Naive thymus-derived CD8-positive, alpha-beta T cell (primary cell): Measurements from ENCODE around the gene ASCL1. TPM values are rescaled to one million over a fixed set of nuclear protein-coding genes. Genes with fewer than 3 reads are reported as not detected.

ENCODE experiments used
- ATAC-seq, 2 donors: fragments of 150-1000 bp; cut with Tn5 transposase in 1 of 2; sonication (Bioruptor Pico), chemical (Tn5 transposase) in 1 of 2; 1 replicate in 1 of 2; 2 replicates in 1 of 2; pipeline ENCODE4 v1.10.0; 2021; ENCODE audit warnings: mild to moderate bottlenecking in 2 of 2, moderate library complexity in 2 of 2
- POLR2A ChIA-PET: fragments of 350-600 bp; sonication (Branson Sonifier 250); formaldehyde crosslinking; loops from one replicate; lab custom pipeline; 2021; ENCODE audit warnings: antibody characterized with exemption; lab: Charles Lee
- DNase-seq, 10 donors: peaks; one replicate each; pipeline versions ENCODE4 v3.0.0 to v3.0.0-alpha.2; 2020 to 2022
- H3K27ac Mint-ChIP-seq, 10 donors: one replicate each; pipeline ENCODE4 v1.8.0; 2020 to 2022; ENCODE audit warnings: mild to moderate bottlenecking in 10 of 10, mixed read lengths in 10 of 10, moderate library complexity in 4 of 10, inconsistent platforms in 1 of 10
- H3K27me3 Mint-ChIP-seq, 5 donors: one replicate each; pipeline ENCODE4 v1.8.0; 2021 to 2022; ENCODE audit warnings: mixed read lengths in 5 of 5
- H3K36me3 Mint-ChIP-seq, 3 donors: one replicate each; pipeline ENCODE4 v1.8.0; 2020 to 2022; ENCODE audit warnings: mixed read lengths in 3 of 3, mild to moderate bottlenecking in 2 of 3, inconsistent platforms in 1 of 3
- H3K4me1 Mint-ChIP-seq, 4 donors: one replicate each; pipeline ENCODE4 v1.8.0; 2021 to 2022; ENCODE audit warnings: mixed read lengths in 4 of 4
- H3K4me3 Mint-ChIP-seq, 10 donors: one replicate each; pipeline ENCODE4 v1.8.0; 2020 to 2022; ENCODE audit warnings: mild to moderate bottlenecking in 10 of 10, mixed read lengths in 10 of 10, moderate library complexity in 6 of 10, inconsistent platforms in 1 of 10
- H3K9me3 Mint-ChIP-seq, 9 donors: one replicate each; pipeline ENCODE4 v1.8.0; 2020 to 2022; ENCODE audit warnings: mixed read lengths in 9 of 9, mild to moderate bottlenecking in 3 of 9, inconsistent platforms in 1 of 9, moderate library complexity in 1 of 9
- polyA plus RNA-seq, 3 donors: library from polyadenylated mRNA; unstranded; fragments of 300-500 nt; fragmentation: Illumina TruSeq; gene quantifications; one replicate each; pipeline ENCODE4 v1.2.3, GENCODE V29; 2021
- total RNA-seq, 8 experiments: library from RNA in 2 of 8; stranded (reverse) in 2 of 8; gene quantifications; one replicate each; pipeline ENCODE4 v1.2.3 and lab custom pipeline; 2021 to 2026

ASCL1 gene
- total RNA-seq (not detected), polyA plus RNA-seq (not detected), total RNA-seq (lab: John Stamatoyannopoulos, UW) (0 to 0.17 (median 0) reads per million in 6 experiments)

DNA sequence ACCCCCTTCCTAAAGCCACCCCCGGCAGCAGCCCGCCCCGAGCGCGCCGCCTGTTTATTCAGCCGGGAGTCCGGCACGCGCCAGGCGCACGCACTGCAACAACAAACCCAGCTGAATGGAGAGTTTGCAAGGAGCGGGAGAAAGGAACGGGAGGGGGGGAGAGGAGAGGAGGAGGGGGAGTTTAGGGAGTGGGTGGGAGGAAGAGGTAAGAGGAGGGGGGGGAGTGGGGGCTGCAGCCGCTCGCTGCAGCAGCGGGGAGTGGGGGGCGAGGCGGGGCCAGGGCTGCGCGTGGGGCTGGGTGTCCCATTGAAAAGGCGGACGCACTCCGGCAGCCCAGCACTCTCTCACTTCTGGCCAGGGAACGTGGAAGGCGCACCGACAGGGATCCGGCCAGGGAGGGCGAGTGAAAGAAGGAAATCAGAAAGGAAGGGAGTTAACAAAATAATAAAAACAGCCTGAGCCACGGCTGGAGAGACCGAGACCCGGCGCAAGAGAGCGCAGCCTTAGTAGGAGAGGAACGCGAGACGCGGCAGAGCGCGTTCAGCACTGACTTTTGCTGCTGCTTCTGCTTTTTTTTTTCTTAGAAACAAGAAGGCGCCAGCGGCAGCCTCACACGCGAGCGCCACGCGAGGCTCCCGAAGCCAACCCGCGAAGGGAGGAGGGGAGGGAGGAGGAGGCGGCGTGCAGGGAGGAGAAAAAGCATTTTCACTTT lies at the start of gene ASCL1:
Gene ASCL1 (plus strand): TSS at position 336 of the 712 bp plus-strand sequence. CDS start 571 bp downstream, outside the sequence.
- POLR2A ChIA-PET = no interaction called here
- DNase-seq = no peak
- peaks cover 13 to 37% (median 27%) of the 10 kb centered on the region in 4 donors for H3K4me1 Mint-ChIP-seq
- H3K27me3 Mint-ChIP-seq = peaks cover 50 to 93% (median 77%) of the 10 kb centered on the region in 5 donors
- H3K4me3 Mint-ChIP-seq = peak within 1 kb of the TSS; percentile 44 to 86 (median 70)
- peaks cover 0 to 4% (median 0%) of the 10 kb centered on the region in 9 donors for H3K9me3 Mint-ChIP-seq
- H3K36me3 Mint-ChIP-seq = peaks cover 0 to 3% (median 2%) of the 10 kb centered on the region in 3 donors
- ATAC-seq = peak; percentile 20 to 33
- H3K27ac Mint-ChIP-seq = no peak within 1 kb of the TSS

DNA sequence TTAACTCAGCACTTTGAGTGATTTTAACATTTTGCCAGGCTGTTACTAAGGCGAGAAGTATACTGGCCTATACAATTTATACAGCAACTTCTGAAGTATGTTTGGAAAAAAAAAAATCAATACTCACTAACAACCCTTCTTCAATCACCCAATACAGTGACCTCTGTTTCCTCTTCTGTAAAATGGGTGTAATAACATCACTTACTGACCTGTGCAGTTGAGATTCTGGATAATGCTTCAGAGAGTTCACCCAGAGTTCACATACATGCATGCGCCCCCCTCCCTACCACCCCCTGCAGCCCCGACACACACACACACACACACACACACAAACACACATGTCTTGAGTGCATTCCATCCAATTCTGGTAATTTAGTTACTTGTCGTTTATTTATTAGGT lies 49.6 kb upstream of the ASCL1 start:
- peaks cover 0 to 13% (median 8%) of the 10 kb centered on the region in 5 donors for H3K27me3 Mint-ChIP-seq
- DNase-seq = no peak
- no peak overlapping the region for H3K4me3 Mint-ChIP-seq
- no peaks in the 10 kb centered on the region for H3K9me3 Mint-ChIP-seq
- no peaks in the 10 kb centered on the region for H3K36me3 Mint-ChIP-seq
- no peak for ATAC-seq
- H3K4me1 Mint-ChIP-seq = no peaks in the 10 kb centered on the region
- no peak overlapping the region for H3K27ac Mint-ChIP-seq
- POLR2A ChIA-PET = no interaction called here

DNA sequence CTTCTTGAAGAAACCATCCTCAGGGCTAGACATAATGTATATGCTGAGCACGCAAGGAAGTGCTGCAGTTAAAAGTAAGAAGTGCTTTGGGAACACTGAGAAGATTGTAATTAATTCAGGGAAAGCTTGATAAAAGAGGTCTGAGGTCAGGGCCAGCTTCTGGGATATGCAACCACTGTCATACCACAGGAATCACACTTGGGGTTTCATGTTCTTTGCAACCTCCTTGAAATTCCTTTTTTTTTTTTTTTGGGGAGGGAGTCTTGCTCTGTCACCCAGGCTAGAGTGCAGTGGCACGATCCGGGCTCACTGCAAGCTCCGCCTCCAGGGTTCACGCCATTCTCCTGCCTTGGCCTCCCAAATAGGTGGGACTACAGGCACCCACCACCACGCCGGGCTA lies 47.3 kb upstream of the ASCL1 start:
- ATAC-seq (no peak), DNase-seq (no peak)
- no peaks in the 10 kb centered on the region for H3K9me3 Mint-ChIP-seq
- no peaks in the 10 kb centered on the region for H3K4me1 Mint-ChIP-seq
- H3K4me3 Mint-ChIP-seq = no peak overlapping the region
- H3K27me3 Mint-ChIP-seq = peaks cover 0 to 17% (median 6%) of the 10 kb centered on the region in 5 donors
- no peaks in the 10 kb centered on the region for H3K36me3 Mint-ChIP-seq
- H3K27ac Mint-ChIP-seq = no peak overlapping the region
- POLR2A ChIA-PET = no interaction called here

DNA sequence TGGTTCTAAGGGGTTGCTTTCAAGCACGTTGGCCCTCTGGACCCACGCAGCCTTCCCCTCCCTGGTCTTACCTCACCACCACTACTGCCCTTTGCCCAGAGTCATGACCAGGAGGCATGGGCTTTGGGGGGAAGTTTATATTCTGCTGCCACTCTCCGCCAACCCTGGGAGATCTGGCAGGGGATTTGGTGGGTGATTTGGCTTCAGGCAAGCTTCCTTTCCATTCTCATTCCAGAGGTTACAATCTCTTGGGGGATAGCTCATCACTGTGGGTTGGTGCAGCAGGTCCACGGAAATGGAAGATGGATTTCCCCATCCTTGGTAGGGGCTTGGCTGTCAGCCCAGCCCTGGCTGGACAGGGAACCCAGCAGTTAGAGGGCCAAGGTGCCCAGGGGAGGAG lies 46.7 kb upstream of the ASCL1 start:
- POLR2A ChIA-PET = interaction anchor here (0.6 kb wide), 1 partner anchor 13 kb away, joined by 3 read pairs; no protein-coding TSS in a partner anchor
- Mint-ChIP-seq H3K9me3 (no peaks in the 10 kb centered on the region), H3K27me3 (peaks cover 0 to 18% (median 6%) of the 10 kb centered on the region in 5 donors), H3K27ac (no peak overlapping the region), H3K36me3 (no peaks in the 10 kb centered on the region), H3K4me3 (no peak overlapping the region), H3K4me1 (no peaks in the 10 kb centered on the region)
- ATAC-seq (no peak), DNase-seq (no peak)

DNA sequence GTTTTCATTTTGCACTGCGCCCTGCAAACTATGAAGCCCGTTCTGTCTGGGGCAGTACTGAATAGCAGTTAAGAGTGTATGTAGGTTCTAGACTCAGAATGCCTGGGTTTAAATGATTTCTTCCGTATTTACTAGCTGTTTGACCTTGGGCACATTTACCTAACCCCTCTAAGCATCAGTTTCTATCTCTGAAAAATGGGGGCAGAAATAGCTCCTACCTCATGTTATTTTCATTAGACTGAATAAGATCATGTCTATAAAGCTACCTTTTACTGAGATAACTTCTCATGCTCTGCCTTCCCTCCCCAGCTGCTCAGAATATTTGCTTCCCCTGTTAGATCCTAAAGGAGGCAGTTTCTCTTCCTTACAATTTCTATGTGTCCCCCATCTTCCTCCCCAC lies 46.2 kb upstream of the ASCL1 start:
- no peaks in the 10 kb centered on the region for H3K9me3 Mint-ChIP-seq
- H3K27ac Mint-ChIP-seq = peak overlapping the region in 1 of 10 donors; percentile 10
- no peak overlapping the region for H3K4me3 Mint-ChIP-seq
- POLR2A ChIA-PET = interaction anchor here (0.6 kb wide), 1 partner anchor 13 kb away, joined by 3 read pairs; no protein-coding TSS in a partner anchor
- no peaks in the 10 kb centered on the region for H3K36me3 Mint-ChIP-seq
- DNase-seq (no peak), ATAC-seq (no peak)
- H3K27me3 Mint-ChIP-seq = peaks cover 0 to 23% (median 6%) of the 10 kb centered on the region in 5 donors
- no peaks in the 10 kb centered on the region for H3K4me1 Mint-ChIP-seq

DNA sequence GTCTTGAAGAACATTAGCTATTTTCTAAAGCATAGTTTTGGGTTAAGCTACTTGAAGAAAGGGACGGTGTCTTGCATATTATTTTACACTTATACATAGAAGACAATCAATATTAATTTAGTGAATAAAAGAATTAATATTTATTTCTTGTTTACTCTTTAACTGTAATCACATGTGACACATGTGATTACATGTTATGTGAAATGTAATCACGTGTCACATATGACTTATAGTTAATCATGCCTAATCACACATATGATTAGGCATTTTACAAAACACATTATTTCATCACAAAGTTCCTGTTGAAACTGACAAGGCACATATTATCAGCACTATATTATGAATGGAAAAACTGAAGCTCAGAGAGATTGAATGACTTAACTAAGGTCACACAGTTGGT lies 45.2 kb upstream of the ASCL1 start:
- H3K27me3 Mint-ChIP-seq = peaks cover 0 to 27% (median 7%) of the 10 kb centered on the region in 5 donors
- ATAC-seq (no peak), DNase-seq (no peak)
- H3K4me3 Mint-ChIP-seq = no peak overlapping the region
- POLR2A ChIA-PET = no interaction called here
- H3K36me3 Mint-ChIP-seq = no peaks in the 10 kb centered on the region
- H3K27ac Mint-ChIP-seq = no peak overlapping the region
- H3K9me3 Mint-ChIP-seq = no peaks in the 10 kb centered on the region
- H3K4me1 Mint-ChIP-seq = peaks cover 0 to 3% (median under 1%) of the 10 kb centered on the region in 4 donors

DNA sequence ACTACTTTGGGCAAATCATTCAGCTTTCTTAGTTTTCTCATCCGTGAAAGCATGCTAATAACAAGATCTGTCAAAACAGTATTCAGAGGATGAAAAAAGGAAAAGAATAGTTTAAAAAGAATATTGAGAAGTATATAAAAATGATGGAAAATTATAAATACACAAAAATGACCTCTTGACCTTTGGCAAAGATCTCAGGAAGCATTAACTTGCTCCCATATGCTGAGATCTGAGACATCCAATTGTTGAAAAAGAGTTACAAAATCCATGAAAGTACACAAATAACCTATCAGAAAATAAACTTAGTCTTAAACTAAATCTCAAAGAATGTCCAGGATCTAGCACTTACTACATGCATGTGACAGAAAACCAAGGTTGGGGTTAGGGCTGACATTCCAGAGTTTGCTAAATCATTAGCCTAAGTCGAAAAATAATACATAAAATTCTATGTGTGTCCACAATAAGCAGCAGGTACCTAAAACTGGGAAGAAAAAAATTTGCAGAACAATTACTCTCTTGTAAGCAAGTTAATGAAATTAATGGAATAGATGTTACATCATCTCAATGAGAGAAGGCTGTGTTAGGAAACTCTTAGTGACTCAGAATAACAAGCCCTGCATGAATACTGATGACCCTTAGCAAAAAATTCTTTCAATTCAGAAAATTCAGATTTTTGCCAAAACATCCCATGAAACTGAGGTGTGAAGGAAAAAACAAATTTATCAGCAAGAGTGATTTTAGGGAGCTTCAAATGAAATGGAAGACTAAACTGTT lies 43.8 kb upstream of the ASCL1 start:
- no peaks in the 10 kb centered on the region for H3K36me3 Mint-ChIP-seq
- DNase-seq = no peak
- H3K4me1 Mint-ChIP-seq = peaks cover 3 to 11% (median 6%) of the 10 kb centered on the region in 4 donors
- no peak overlapping the region for H3K27ac Mint-ChIP-seq
- H3K4me3 Mint-ChIP-seq = no peak overlapping the region
- H3K27me3 Mint-ChIP-seq = peaks cover 0 to 35% (median 13%) of the 10 kb centered on the region in 5 donors
- ATAC-seq = no peak
- POLR2A ChIA-PET = no interaction called here
- H3K9me3 Mint-ChIP-seq = no peaks in the 10 kb centered on the region

DNA sequence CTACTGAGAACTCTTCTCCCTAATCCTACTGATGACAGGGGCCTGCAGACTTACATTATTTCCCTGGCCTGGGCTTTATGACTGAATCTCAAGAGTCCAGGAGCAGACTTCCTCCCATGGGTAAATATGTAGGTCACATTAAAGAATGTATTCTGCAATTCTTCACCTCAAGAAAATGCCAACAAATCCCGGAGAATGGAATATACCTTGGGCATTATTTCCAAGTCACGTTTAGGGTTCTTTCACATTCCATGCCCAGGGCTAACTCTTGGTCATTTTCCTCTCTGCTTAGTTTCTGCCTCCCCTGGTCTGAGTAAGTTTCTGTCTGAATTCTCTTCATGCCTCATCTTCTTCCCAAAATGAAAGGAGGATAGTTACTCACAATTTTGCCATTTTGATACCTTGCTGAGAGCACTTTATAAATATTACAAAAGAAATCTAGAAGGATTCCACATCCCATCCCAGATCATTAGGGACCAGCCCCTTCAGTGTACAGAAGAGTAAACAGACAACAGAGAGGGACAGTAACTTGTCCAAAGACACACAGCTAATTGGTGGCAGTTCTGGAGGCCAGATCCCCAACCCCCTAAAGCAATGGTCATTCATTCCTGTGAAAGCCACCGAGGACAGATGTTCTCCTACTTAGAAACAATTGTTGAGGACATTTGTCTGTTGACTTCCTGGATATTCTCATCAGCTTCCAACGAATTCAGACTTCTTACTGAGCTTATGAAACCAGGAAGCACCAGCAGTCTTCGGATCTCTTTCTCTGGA lies 41.0 kb upstream of the ASCL1 start:
- H3K36me3 Mint-ChIP-seq = no peaks in the 10 kb centered on the region
- POLR2A ChIA-PET = no interaction called here
- peaks cover 3 to 54% (median 20%) of the 10 kb centered on the region in 5 donors for H3K27me3 Mint-ChIP-seq
- ATAC-seq (no peak), DNase-seq (no peak)
- H3K4me1 Mint-ChIP-seq = peaks cover 3 to 11% (median 6%) of the 10 kb centered on the region in 4 donors
- H3K4me3 Mint-ChIP-seq = peak overlapping the region; percentile 18 to 86 (median 81)
- peaks cover 0 to 3% (median 0%) of the 10 kb centered on the region in 9 donors for H3K9me3 Mint-ChIP-seq
- peak overlapping the region in 2 of 10 donors; percentile 12 to 53 for H3K27ac Mint-ChIP-seq

DNA sequence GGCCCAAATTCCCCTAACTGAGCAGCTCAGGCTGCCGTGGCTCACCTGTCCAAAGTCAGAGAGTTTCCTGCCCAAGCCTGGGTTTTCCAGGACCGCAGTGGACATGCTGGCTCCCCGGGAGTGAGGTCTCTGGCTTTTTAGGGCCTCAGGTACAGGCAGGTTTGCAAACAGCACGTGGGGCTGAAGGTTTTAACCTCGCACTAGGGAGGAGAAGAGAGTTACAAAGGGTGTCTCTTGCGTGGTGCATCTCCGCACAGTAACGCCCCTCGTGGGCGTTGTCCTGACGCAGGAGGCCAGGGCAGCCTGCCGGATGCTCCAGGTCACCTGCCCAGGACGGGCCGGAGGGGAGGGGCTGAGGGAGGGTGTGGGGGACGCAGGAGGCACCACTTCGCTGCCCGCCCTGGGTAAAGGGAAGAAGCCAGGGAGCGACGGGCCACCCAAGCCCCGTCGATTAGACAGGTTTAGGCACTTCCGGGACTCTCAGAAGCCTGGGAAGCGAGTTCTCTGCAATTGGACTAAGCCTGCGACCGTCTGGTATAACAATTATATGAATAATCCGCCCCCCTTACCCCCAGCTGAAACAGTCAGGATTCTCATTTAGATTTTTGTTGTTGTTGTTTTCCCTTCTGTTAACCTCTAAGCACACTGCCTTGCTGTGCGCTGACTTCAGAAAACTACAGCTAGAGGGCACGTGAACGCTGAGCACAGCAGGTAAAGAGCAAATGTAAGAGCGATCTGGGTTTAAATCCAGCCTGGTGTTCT lies 40.3 kb upstream of the ASCL1 start, which contains the start of gene PAH:
Gene PAH (minus strand): TSS at position 219 of the 762 bp plus-strand sequence. CDS start 114 bp downstream, at position 105.
- peaks cover 3 to 57% (median 19%) of the 10 kb centered on the region in 5 donors for H3K27me3 Mint-ChIP-seq
- H3K9me3 Mint-ChIP-seq = peaks cover 0 to 3% (median 0%) of the 10 kb centered on the region in 9 donors
- POLR2A ChIA-PET = no interaction called here
- no peaks in the 10 kb centered on the region for H3K36me3 Mint-ChIP-seq
- H3K4me3 Mint-ChIP-seq = peak within 1 kb of the TSS; percentile 72 to 86 (median 81)
- H3K4me1 Mint-ChIP-seq = peaks cover 3 to 11% (median 6%) of the 10 kb centered on the region in 4 donors
- ATAC-seq (peak; percentile 66 to 81), DNase-seq (peak in 7 of 10 donors; percentile 1 to 20 (median 5))
- peak within 1 kb of the TSS in 6 of 10 donors; percentile 0 to 70 (median 52) for H3K27ac Mint-ChIP-seq

DNA sequence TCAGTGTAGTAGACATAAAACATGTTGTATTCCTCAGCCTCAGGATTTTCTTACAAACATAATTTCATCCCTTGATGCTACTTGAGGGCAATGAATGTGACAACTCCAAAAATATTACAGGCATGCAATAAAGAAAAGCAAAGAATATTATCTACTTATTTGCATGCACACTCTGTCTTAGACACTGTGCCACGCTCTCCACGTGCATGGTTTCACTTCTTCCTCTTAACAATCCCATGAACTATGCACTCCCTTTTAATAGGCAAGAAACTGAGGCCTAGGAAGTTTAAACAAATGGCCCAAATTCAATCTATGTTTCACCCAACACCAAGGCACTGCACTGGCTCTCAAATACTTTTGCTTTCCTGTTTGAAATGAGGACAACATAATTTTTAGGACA lies 38.6 kb upstream of the ASCL1 start:
- no peak for DNase-seq
- Mint-ChIP-seq H3K36me3 (no peaks in the 10 kb centered on the region), H3K27ac (no peak overlapping the region), H3K4me3 (no peak overlapping the region), H3K4me1 (peaks cover 3 to 11% (median 6%) of the 10 kb centered on the region in 4 donors), H3K27me3 (peaks cover 4 to 69% (median 19%) of the 10 kb centered on the region in 5 donors), H3K9me3 (peaks cover 0 to 3% (median 0%) of the 10 kb centered on the region in 9 donors)
- POLR2A ChIA-PET = no interaction called here
- ATAC-seq = no peak

DNA sequence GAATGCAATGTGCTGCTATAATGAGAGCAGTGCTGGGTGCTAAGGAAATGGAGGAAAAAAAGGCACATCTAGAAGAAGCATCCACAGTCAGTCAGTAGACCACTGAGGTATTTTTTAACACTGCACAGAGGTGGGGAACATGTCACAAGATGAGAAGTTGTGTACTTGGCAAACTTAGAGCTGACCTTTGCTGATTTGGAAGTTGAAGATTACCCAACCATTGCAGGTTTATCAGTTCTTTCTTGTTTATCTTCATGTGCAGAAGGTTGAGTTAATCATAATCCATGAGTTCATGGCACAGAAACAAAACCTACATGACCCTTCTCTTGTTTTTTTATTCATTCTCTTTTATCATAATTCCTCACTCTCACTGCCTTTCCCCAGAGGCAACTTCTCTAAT lies 37.2 kb upstream of the ASCL1 start:
- ATAC-seq (no peak), DNase-seq (no peak)
- no peak overlapping the region for H3K27ac Mint-ChIP-seq
- H3K36me3 Mint-ChIP-seq = no peaks in the 10 kb centered on the region
- H3K4me1 Mint-ChIP-seq = peaks cover 3 to 11% (median 6%) of the 10 kb centered on the region in 4 donors
- H3K4me3 Mint-ChIP-seq = no peak overlapping the region
- peaks cover 0 to 3% (median 0%) of the 10 kb centered on the region in 9 donors for H3K9me3 Mint-ChIP-seq
- POLR2A ChIA-PET = no interaction called here
- H3K27me3 Mint-ChIP-seq = peaks cover 6 to 74% (median 15%) of the 10 kb centered on the region in 5 donors
